ENCODE data around the gene DCK.
"Not testable (repeated sequence)": the region's sequence is repeated elsewhere in the genome, so short reads cannot be mapped to it uniquely, and the experiment has no call there.

Gene DCK

DNA sequence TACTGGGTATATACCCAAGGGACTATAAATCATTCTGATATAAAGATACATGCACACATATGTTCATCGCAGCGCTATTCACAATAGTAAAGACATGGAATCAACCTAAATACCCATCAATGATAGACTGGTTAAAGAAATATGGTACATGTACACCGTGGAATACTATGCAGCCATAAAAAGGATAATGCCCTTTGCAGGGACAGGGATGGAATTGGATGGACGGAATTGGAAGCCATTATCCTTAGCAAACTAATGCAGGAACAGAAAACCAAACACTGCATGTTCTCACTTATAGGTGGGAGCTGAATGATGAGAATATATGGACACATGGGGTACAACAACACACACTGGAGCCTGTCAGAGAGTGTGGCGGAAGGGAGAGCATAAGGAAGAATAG is 55.9 kb downstream of the DCK start:
- DNase-seq (ENCODE audit: low spot score): no peak
- TF ChIP-seq, protein P1, sequence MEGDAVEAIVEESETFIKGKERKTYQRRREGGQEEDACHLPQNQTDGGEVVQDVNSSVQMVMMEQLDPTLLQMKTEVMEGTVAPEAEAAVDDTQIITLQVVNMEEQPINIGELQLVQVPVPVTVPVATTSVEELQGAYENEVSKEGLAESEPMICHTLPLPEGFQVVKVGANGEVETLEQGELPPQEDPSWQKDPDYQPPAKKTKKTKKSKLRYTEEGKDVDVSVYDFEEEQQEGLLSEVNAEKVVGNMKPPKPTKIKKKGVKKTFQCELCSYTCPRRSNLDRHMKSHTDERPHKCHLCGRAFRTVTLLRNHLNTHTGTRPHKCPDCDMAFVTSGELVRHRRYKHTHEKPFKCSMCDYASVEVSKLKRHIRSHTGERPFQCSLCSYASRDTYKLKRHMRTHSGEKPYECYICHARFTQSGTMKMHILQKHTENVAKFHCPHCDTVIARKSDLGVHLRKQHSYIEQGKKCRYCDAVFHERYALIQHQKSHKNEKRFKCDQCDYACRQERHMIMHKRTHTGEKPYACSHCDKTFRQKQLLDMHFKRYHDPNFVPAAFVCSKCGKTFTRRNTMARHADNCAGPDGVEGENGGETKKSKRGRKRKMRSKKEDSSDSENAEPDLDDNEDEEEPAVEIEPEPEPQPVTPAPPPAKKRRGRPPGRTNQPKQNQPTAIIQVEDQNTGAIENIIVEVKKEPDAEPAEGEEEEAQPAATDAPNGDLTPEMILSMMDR (IDR thresholded peaks at IDR 0.05; ENCODE audit: extremely low read depth, missing control alignments): no peak

DNA sequence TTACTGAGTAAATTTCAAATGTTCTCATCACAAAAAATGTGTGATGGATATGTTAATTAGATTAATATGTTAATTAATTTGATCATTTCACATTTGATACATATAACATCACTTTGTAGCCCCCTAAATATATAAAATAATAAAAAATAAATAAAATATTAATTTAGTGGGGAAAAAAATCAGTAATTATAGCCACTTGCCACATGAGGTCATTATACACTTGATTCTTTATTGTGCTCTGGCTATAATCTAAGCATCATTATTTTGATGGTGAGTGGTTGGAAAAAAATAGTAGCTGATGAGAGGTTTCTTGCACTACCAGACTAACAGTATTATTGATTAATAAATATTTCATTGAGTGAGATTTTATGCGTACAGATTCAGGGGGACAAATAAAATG is 57.4 kb downstream of the DCK start:
- no peak for DNase-seq (ENCODE audit: low spot score)

GRCh38 chr4:71052034-71052433 is 58.6 kb downstream of the DCK start:
- DNase-seq (ENCODE audit: low spot score): no peak

More for the DNA sequence above, 57.4 kb downstream of the DCK start:
- TF ChIP-seq, protein P1 (IDR thresholded peaks at IDR 0.05; ENCODE audit: extremely low read depth, missing control alignments): no peak

GRCh38 chr4:71052716-71053115 is 59.3 kb downstream of the DCK start:
- TF ChIP-seq, protein P1 (IDR thresholded peaks at IDR 0.05; ENCODE audit: extremely low read depth, missing control alignments): no peak
- no peak for DNase-seq (ENCODE audit: low spot score)

More at GRCh38 chr4:71052034-71052433, 58.6 kb downstream of the DCK start:
- TF ChIP-seq, protein P1 (IDR thresholded peaks at IDR 0.05; ENCODE audit: extremely low read depth, missing control alignments): no peak

GRCh38 chr4:71053613-71054012 is 60.2 kb downstream of the DCK start:
- not testable (repeated sequence) for DNase-seq (ENCODE audit: low spot score)

- DNase-seq (ENCODE audit: low spot score): not testable (repeated sequence)
Measured at GRCh38 chr4:71059573-71059972, 66.1 kb downstream of the DCK start.

DNA sequence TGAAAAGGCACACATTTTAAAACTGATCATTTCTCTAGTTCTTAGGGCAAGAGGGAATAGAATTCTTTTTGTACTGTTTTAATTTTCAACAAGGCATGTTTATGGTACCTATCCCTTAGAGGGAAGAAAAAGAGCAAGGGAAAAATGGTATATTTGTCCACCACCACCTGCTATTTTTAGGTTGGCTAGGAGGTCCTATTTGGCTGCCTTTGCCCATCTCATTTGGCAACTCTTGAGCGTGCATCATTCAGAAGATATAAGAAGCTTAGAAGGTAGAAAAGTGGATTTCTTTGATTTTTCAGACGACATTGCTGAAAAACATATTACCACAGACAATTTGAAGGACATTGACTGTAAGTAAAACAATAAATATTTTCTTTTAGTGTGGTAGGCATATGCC is 69.0 kb downstream of the DCK start:
- no peak for DNase-seq (ENCODE audit: low spot score)
- TF ChIP-seq, protein P1 (IDR thresholded peaks at IDR 0.05; ENCODE audit: extremely low read depth, missing control alignments): no peak

- TF ChIP-seq, protein P1 (IDR thresholded peaks at IDR 0.05; ENCODE audit: extremely low read depth, missing control alignments): no peak
- DNase-seq (ENCODE audit: low spot score): no peak
Measured at GRCh38 chr4:71063711-71064110, 70.3 kb downstream of the DCK start.

DNA sequence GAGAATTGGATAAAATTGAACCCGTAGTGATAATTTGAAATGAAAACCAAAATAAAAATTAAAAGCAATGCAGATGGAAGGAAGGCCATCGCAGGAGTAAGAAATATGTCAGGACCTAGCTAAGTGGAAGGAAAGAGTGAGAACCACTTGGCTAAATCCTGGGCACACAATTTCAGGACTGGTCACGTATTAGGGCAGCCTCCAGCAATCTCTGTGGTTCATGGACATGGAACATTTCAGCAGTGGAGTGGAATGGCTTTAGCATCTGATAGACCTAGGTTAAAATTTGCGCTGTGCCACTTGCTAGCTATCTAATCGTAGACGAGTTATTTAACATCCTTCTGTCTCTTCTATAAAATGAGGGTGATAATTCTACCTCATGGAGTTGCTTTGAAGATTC is 71.1 kb downstream of the DCK start:
- no peak for DNase-seq (ENCODE audit: low spot score)
- TF ChIP-seq, protein P1 (IDR thresholded peaks at IDR 0.05; ENCODE audit: extremely low read depth, missing control alignments): no peak

All from GM20000 (cell line).